ENCODE measurements around the gene PTPRD. TPM values are rescaled to one million over a fixed set of nuclear protein-coding genes. Genes with fewer than 3 reads are reported as not detected.

Gene PTPRD
- total and polyA plus RNA-seq, 2 donors (not counting 1 experiment from before 2014, with no cell fraction given): 0.35 to 4.8 TPM

DNA sequence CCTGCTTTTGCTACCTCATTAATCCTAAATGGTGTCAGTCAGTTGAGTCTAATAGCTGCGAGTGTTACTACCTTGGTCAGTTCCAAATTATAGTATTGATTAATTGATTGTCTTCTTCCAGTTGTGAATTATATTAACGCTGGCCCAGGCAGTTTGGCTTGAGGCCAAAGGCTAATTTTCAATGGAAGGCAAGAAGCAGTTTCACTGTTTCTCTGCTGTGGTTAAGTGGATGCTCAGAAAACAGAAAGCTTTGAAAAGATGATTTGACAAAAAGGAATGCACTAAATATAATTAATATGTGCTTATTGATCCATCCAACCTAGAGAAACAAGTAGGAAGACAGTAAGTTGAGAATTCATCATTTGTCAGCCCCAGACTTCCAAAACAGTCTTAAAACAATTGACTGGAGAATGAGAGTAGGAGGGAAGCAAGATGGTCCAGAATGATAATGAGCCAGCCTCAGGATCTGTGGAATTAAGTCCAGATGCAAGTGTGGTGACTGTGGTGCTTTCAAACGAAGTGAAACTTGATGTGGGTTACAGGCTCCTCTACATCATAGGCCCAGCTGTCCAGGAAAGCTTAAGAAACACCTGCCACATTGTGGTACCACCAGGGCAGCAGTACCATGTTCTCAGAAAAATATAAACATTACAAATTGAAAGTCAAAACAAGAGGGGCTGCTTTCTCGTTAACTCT, 1442.2 kb downstream of the PTPRD start:
- H2AFZ ChIP-seq (ENCODE audit: low read length): no peak overlapping the region
- DNase-seq (ENCODE audit: low read depth in 2 of 2): no peak
- H3K27me3 ChIP-seq (ENCODE audit: control insufficient read depth, insufficient read depth, low read length): no peaks in the 10 kb centered on the region
- H3K4me3 ChIP-seq (replicated peaks in 1 of 4; ENCODE audit: control extremely low read depth in 1 of 4, insufficient read depth in 1 of 4, low read depth in 3 of 4, low read length in 4 of 4): no peak overlapping the region
- no peak overlapping the region for H3K4me2 ChIP-seq (ENCODE audit: extremely low read depth, insufficient read depth, low read length)
- no peaks in the 10 kb centered on the region for H4K20me1 ChIP-seq (ENCODE audit: control insufficient read depth, extremely low read depth, insufficient read depth, low read length)
- no peaks in the 10 kb centered on the region for H3K9me3 ChIP-seq (ENCODE audit: control insufficient read depth, insufficient read depth, low read depth, low read length)
- H3K27ac ChIP-seq (ENCODE audit: insufficient read depth, low read length): no peak overlapping the region
- H3K36me3 ChIP-seq (ENCODE audit: control insufficient read depth, insufficient read depth, low read length): no peaks in the 10 kb centered on the region
- H3K9ac ChIP-seq (ENCODE audit: insufficient read depth, low read length): no peak overlapping the region
- no peak for TF ChIP-seq EZH2 (IDR thresholded peaks at IDR 0.05; ENCODE audit: low read length, missing control alignments)
- TF ChIP-seq, protein P1, sequence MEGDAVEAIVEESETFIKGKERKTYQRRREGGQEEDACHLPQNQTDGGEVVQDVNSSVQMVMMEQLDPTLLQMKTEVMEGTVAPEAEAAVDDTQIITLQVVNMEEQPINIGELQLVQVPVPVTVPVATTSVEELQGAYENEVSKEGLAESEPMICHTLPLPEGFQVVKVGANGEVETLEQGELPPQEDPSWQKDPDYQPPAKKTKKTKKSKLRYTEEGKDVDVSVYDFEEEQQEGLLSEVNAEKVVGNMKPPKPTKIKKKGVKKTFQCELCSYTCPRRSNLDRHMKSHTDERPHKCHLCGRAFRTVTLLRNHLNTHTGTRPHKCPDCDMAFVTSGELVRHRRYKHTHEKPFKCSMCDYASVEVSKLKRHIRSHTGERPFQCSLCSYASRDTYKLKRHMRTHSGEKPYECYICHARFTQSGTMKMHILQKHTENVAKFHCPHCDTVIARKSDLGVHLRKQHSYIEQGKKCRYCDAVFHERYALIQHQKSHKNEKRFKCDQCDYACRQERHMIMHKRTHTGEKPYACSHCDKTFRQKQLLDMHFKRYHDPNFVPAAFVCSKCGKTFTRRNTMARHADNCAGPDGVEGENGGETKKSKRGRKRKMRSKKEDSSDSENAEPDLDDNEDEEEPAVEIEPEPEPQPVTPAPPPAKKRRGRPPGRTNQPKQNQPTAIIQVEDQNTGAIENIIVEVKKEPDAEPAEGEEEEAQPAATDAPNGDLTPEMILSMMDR (conservative IDR thresholded peaks at IDR 0.05 in 1 of 2, IDR thresholded peaks at IDR 0.05 in 1 of 2; ENCODE audit: low read depth in 1 of 2, low read length in 2 of 2): no peak
- H3K4me1 ChIP-seq (ENCODE audit: control insufficient read depth, extremely low read depth, insufficient read depth, low read length): no peaks in the 10 kb centered on the region
- no peaks in the 10 kb centered on the region for H3K79me2 ChIP-seq (ENCODE audit: control insufficient read depth, insufficient read depth, low read length)

DNA sequence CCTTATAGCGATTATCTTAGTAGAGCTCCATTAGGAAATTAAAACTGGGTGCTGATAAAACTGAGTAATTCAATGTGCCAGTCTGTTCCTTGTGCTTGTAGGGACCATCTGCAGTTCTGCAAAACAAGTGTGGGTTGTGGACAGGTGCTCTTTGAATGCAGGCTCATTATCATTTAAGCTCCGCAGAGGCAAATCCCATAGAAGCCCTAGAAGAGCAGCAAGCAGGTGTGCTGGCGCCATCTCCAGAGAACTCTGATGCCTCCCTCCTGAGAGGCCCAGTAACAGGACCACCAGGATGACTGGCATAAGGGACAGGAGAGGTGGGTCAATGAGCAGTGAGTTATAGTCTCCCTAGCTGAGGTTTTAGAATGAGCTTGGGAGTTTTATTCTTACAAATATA, 1470.8 kb downstream of the PTPRD start:
- no peaks in the 10 kb centered on the region for H4K20me1 ChIP-seq (ENCODE audit: control insufficient read depth, extremely low read depth, insufficient read depth, low read length)
- H3K4me2 ChIP-seq (ENCODE audit: extremely low read depth, insufficient read depth, low read length): no peak overlapping the region
- no peak for DNase-seq (ENCODE audit: low read depth in 2 of 2)
- no peak overlapping the region for H3K4me3 ChIP-seq (replicated peaks in 1 of 4; ENCODE audit: control extremely low read depth in 1 of 4, insufficient read depth in 1 of 4, low read depth in 3 of 4, low read length in 4 of 4)
- no peak overlapping the region for H3K9ac ChIP-seq (ENCODE audit: insufficient read depth, low read length)
- TF ChIP-seq, protein P1 (conservative IDR thresholded peaks at IDR 0.05 in 1 of 2, IDR thresholded peaks at IDR 0.05 in 1 of 2; ENCODE audit: low read depth in 1 of 2, low read length in 2 of 2): no peak
- TF ChIP-seq EZH2 (IDR thresholded peaks at IDR 0.05; ENCODE audit: low read length, missing control alignments): no peak
- no peak overlapping the region for H3K27ac ChIP-seq (ENCODE audit: insufficient read depth, low read length)
- H3K9me3 ChIP-seq (ENCODE audit: control insufficient read depth, insufficient read depth, low read depth, low read length): no peaks in the 10 kb centered on the region
- no peak overlapping the region for H2AFZ ChIP-seq (ENCODE audit: low read length)
- no peaks in the 10 kb centered on the region for H3K4me1 ChIP-seq (ENCODE audit: control insufficient read depth, extremely low read depth, insufficient read depth, low read length)
- no peaks in the 10 kb centered on the region for H3K79me2 ChIP-seq (ENCODE audit: control insufficient read depth, insufficient read depth, low read length)
- no peaks in the 10 kb centered on the region for H3K27me3 ChIP-seq (ENCODE audit: control insufficient read depth, insufficient read depth, low read length)
- no peaks in the 10 kb centered on the region for H3K36me3 ChIP-seq (ENCODE audit: control insufficient read depth, insufficient read depth, low read length)

GRCh38 chr9:9133526-9133925, 1479.3 kb downstream of the PTPRD start:
- H3K27me3 ChIP-seq (ENCODE audit: control insufficient read depth, insufficient read depth, low read length): no peaks in the 10 kb centered on the region
- TF ChIP-seq EZH2 (IDR thresholded peaks at IDR 0.05; ENCODE audit: low read length, missing control alignments): no peak
- TF ChIP-seq, protein P1 (conservative IDR thresholded peaks at IDR 0.05 in 1 of 2, IDR thresholded peaks at IDR 0.05 in 1 of 2; ENCODE audit: low read depth in 1 of 2, low read length in 2 of 2): no peak
- no peak overlapping the region for H2AFZ ChIP-seq (ENCODE audit: low read length)
- no peak for DNase-seq (ENCODE audit: low read depth in 2 of 2)
- no peak overlapping the region for H3K4me3 ChIP-seq (replicated peaks in 1 of 4; ENCODE audit: control extremely low read depth in 1 of 4, insufficient read depth in 1 of 4, low read depth in 3 of 4, low read length in 4 of 4)
- no peak overlapping the region for H3K27ac ChIP-seq (ENCODE audit: insufficient read depth, low read length)
- no peaks in the 10 kb centered on the region for H3K4me1 ChIP-seq (ENCODE audit: control insufficient read depth, extremely low read depth, insufficient read depth, low read length)
- no peak overlapping the region for H3K9ac ChIP-seq (ENCODE audit: insufficient read depth, low read length)
- H3K9me3 ChIP-seq (ENCODE audit: control insufficient read depth, insufficient read depth, low read depth, low read length): no peaks in the 10 kb centered on the region
- H4K20me1 ChIP-seq (ENCODE audit: control insufficient read depth, extremely low read depth, insufficient read depth, low read length): no peaks in the 10 kb centered on the region
- no peaks in the 10 kb centered on the region for H3K36me3 ChIP-seq (ENCODE audit: control insufficient read depth, insufficient read depth, low read length)
- H3K79me2 ChIP-seq (ENCODE audit: control insufficient read depth, insufficient read depth, low read length): no peaks in the 10 kb centered on the region
- H3K4me2 ChIP-seq (ENCODE audit: extremely low read depth, insufficient read depth, low read length): no peak overlapping the region

All from fibroblast of lung (primary cell).